ENCODE results near the gene MPV17. TPM values are rescaled to one million over a fixed set of nuclear protein-coding genes. Genes with fewer than 3 reads are reported as not detected.

The MPV17 gene
- polyA plus RNA-seq, 1 experiment = 177 TPM

GRCh38 chr2:27313882-27314645 lies 8.8 kb downstream of the MPV17 start:
- Histone ChIP-seq H3K4me3 (ENCODE audit: low read depth, low read length) (no peak overlapping the region), H3K36me3 (ENCODE audit: control insufficient read depth, insufficient read depth, low read length) (peaks cover 12% of the 10 kb centered on the region), H3K27me3 (ENCODE audit: control insufficient read depth, insufficient read depth, low read length) (no peaks in the 10 kb centered on the region)
- DNase-seq (ENCODE audit: low read depth) = no peak
- CTCF ChIA-PET = interaction anchor here (0.7 to 1.3 kb wide), 2 partner anchors 11 to 34 kb away, joined by 3 to 9 read pairs; no protein-coding TSS in a partner anchor
- POLR2A ChIA-PET = interaction anchor here (0.6 kb wide), 1 partner anchor 50 kb away, joined by 3 read pairs; no protein-coding TSS in a partner anchor
- TF ChIP-seq CTCF (IDR thresholded peaks at IDR 0.05; ENCODE audit: insufficient read depth, low read depth, low read length) = no peak

- DNase-seq (ENCODE audit: low read depth) = no peak
- ChIA-PET CTCF (interaction anchor here (1.2 to 1.9 kb wide), 3 partner anchors 9 to 32 kb away, joined by 3 to 12 read pairs (median 7); no protein-coding TSS in a partner anchor), POLR2A (no interaction called here)
- Histone ChIP-seq H3K27me3 (ENCODE audit: control insufficient read depth, insufficient read depth, low read length) (peaks cover 5% of the 10 kb centered on the region), H3K36me3 (ENCODE audit: control insufficient read depth, insufficient read depth, low read length) (peaks cover 11% of the 10 kb centered on the region), H3K4me3 (ENCODE audit: low read depth, low read length) (no peak overlapping the region)
- TF ChIP-seq CTCF (IDR thresholded peaks at IDR 0.05; ENCODE audit: insufficient read depth, low read depth, low read length) = no peak
Measured at GRCh38 chr2:27312152-27312551, 10.7 kb downstream of the MPV17 start.

- no peak for TF ChIP-seq CTCF (IDR thresholded peaks at IDR 0.05; ENCODE audit: insufficient read depth, low read depth, low read length)
- H3K36me3 ChIP-seq (ENCODE audit: control insufficient read depth, insufficient read depth, low read length) = peaks cover 6% of the 10 kb centered on the region
- DNase-seq (ENCODE audit: low read depth) = no peak
- peaks cover 16% of the 10 kb centered on the region for H3K27me3 ChIP-seq (ENCODE audit: control insufficient read depth, insufficient read depth, low read length)
- CTCF ChIA-PET = interaction anchor here (1.1 to 1.3 kb wide), 2 partner anchors 11 to 348 kb away, joined by 3 to 4 read pairs; no protein-coding TSS in a partner anchor
- no peak overlapping the region for H3K4me3 ChIP-seq (ENCODE audit: low read depth, low read length)
- POLR2A ChIA-PET = interaction anchor here (0.6 kb wide), 1 partner anchor 8 kb away, joined by 4 read pairs; no protein-coding TSS in a partner anchor
Measured at GRCh38 chr2:27309651-27310050, 13.2 kb downstream of the MPV17 start.

- peaks cover 18% of the 10 kb centered on the region for H3K27me3 ChIP-seq (ENCODE audit: control insufficient read depth, insufficient read depth, low read length)
- H3K4me3 ChIP-seq (ENCODE audit: low read depth, low read length) = no peak within 1 kb of the TSS
- DNase-seq (ENCODE audit: low read depth) = no peak
- no peak for TF ChIP-seq CTCF (IDR thresholded peaks at IDR 0.05; ENCODE audit: insufficient read depth, low read depth, low read length)
- POLR2A ChIA-PET = no interaction called here
- CTCF ChIA-PET = no interaction called here
- peaks cover 6% of the 10 kb centered on the region for H3K36me3 ChIP-seq (ENCODE audit: control insufficient read depth, insufficient read depth, low read length)
Measured at GRCh38 chr2:27308359-27308881, 14.5 kb downstream of the MPV17 start, which contains the start of gene UCN. TSS of gene UCN (minus strand) at chr2:27308445. CDS start at chr2:27307895, 550 bp downstream.

- TF ChIP-seq CTCF (IDR thresholded peaks at IDR 0.05; ENCODE audit: insufficient read depth, low read depth, low read length) = no peak
- peaks cover 18% of the 10 kb centered on the region for H3K27me3 ChIP-seq (ENCODE audit: control insufficient read depth, insufficient read depth, low read length)
- no peak for DNase-seq (ENCODE audit: low read depth)
- no peak overlapping the region for H3K4me3 ChIP-seq (ENCODE audit: low read depth, low read length)
- H3K36me3 ChIP-seq (ENCODE audit: control insufficient read depth, insufficient read depth, low read length) = peaks cover 6% of the 10 kb centered on the region
- CTCF ChIA-PET = no interaction called here
- POLR2A ChIA-PET = no interaction called here
Measured at GRCh38 chr2:27307545-27308358, 15.1 kb downstream of the MPV17 start.

Data from BJ (cell line).